ENCODE results near the gene MASP2.
A peak's percentile ranks its signal among the peaks of the same experiment; 100 is the strongest.
"Not testable (repeated sequence)": the region's sequence is repeated elsewhere in the genome, so short reads cannot be mapped to it uniquely, and the experiment has no call there.

MASP2 gene

GRCh38 chr1:11037019-11037739, 9.9 kb downstream of the MASP2 start:
- not testable (repeated sequence) for DNase-seq

- no peak for DNase-seq
Observed at GRCh38 chr1:11031624-11032262, 15.3 kb downstream of the MASP2 start.

DNA sequence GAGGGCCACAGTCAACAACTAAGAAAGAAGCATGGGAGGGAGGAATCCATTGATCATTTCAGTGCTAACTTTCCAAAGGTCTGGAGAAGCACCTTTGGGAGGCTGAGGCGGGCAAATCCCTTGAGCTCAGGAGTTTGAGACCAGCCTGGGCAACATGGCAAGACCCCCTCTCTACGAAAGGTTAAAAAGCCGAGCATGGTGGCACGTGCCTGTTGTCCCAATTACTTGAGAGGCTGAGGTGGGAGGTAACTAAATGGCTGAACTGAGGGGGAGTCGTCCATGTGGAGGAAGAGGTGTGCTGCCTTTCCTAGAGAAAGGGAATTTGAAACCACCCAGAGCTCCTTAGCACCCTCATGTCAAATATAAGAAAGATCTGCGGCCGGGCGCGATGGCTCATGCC, 16.2 kb downstream of the MASP2 start:
- no peak for DNase-seq

DNA sequence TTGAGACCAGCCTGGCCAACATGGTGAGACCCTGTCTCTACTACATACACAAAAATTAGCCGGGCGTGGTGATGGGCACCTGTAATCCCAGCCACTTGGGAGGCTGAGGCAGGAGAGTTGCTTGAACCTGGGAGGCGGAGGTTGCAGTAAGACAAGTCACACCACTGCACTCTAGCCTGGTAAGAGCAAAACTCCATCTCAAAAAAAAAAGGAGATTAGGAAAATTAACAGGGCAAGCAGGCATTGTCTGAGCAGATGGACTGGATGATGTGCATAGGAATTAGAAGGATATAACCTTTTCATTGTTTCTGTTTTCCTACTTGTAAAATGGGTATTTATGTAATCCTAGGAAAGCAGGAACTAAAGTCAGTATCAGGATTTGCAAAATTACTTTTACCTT, 19.0 kb downstream of the MASP2 start:
- DNase-seq, result no peak

- no peak for DNase-seq
Observed at GRCh38 chr1:11027316-11027715, 19.7 kb downstream of the MASP2 start.

GRCh38 chr1:11026903-11027302, 20.1 kb downstream of the MASP2 start:
- DNase-seq, result no peak

DNA sequence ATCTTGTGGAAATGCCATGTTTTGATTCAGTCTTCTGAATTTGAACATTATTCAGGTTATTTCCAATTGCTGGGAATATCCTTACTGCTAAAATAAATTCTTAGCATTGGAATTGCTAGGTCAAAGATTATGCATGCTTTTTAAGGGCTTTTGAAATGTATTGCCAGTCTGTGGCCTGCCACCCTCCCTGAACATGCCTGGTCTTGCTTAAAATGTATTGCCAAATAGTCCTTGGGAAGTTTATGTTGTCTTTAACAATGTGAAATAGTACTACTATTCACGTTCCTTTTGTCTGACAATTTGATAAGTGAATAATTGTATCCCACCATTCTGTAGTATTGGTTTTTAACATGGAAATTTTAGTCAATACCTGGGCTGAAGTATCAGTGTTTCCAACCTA, 21.0 kb downstream of the MASP2 start:
- DNase-seq, result no peak

DNA sequence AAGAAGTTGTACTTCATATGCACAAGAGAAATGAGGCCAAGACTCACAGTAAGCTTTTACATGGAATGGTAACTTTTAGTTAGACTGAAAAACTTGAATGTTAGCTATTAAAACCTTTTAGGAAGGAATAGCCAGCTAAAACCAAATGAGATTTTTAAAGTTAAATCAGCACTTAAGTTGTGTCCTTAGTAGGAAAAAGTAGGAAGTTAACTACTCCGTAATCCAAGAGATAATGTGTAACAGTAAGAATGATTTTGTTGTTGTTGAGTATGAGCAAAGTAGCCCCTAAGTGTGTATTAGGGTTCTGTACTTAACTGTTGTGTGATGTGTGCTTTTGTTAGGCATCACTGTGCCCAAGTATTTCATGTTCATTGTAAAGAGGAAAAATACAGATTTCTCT, 21.4 kb downstream of the MASP2 start:
- no peak for DNase-seq

GRCh38 chr1:11024874-11025203, 22.2 kb downstream of the MASP2 start:
- no peak for DNase-seq

GRCh38 chr1:11024154-11024873, 22.7 kb downstream of the MASP2 start:
- no peak for DNase-seq

GRCh38 chr1:11023201-11023600, 23.8 kb downstream of the MASP2 start:
- DNase-seq, result no peak

- DNase-seq, result no peak
Observed at GRCh38 chr1:11019971-11020370, 27.1 kb downstream of the MASP2 start.

- DNase-seq, result not testable (repeated sequence)
Observed at GRCh38 chr1:11019358-11019757, 27.7 kb downstream of the MASP2 start.

- DNase-seq, result no peak
Observed at GRCh38 chr1:11013160-11013531, 33.9 kb downstream of the MASP2 start.

DNA sequence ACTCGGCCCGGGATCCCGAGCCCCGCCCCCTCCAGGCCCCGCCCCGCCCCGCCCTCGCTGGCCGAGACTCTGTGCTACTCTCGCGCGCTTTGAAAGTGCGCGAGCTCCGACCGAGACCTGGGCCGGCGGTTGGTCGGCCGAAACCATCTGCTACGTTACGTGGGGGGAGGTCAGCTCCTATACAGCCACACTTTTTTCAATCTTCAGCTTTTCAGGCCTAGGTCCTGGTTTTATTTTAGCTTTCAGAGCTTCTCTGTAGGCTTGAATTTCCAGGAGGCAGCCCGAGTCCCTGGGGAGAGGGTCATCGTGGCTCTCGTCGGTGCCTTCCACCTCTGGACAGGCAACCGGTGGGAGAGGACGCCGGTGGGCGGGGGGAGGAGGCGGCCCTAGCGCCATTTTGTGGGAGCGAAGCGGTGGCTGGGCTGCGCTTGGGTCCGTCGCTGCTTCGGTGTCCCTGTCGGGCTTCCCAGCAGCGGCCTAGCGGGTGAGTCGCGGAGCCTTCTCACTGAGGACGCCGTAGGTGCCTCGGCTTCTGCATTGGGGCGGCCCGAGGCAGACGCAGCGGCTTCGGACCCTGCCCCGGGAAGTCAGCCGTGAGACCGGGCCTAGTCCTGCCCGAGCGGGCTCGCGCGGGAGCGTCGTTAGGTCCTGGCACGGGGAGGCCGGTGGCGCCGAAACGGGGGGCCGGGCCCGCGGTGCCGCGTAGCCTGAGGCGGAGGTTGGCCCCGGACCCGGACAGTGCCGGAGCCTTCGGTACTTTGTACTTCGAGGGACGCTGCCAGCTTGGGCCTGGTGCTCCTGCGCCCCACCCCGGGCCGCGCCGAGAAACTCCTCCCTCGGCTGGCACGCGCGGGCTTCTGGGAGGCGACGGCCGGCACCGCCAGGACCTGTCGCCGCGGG, 34.5 kb downstream of the MASP2 start, which contains the start of gene TARDBP:
TSS of gene TARDBP (plus strand) at position 395 of the 900 bp plus-strand sequence. CDS start 1,074 bp downstream, outside the sequence.
- peak; percentile 71 for DNase-seq

DNA sequence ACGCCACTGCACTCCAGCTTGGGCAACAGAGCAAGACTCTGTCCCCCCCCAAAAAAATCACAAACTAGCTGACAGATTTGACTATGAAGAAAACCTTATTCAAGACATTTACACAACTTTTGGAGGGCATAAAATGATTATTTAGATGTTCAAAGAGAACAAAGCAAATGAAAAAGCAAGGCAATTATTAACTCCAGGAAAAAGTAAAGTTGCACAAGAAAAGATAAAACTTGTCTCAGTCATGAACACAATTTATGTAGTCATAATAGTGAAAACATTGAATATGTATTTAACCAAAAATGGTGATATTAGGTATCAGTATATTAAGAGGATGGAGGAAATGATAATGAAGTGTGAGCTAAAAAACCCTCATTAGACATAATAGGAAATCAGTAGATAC, 46.5 kb downstream of the MASP2 start:
- DNase-seq, result no peak

DNA sequence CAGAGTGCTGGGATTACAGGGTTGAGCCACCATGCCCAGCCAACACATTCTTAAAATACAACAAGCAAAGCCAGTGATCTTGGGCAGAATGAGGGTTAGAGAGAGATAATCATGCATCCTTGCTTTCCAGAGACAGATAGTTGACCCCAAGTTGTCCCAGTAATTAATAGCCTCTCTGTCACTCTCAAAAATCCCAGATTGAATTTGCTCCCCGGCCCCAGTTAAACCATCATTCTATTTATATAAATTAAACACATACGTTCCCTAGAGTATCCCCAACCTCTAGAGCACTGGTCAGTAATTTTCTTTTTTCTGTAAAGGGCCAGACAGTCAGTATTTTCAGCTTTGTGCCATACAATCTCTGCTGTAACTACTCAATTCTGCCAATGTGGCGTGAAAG, 50.9 kb downstream of the MASP2 start:
- DNase-seq, result no peak

- no peak for DNase-seq
Observed at GRCh38 chr1:10992864-10993263, 54.2 kb downstream of the MASP2 start.

- DNase-seq, result not testable (repeated sequence)
Observed at GRCh38 chr1:10992004-10992403, 55.0 kb downstream of the MASP2 start.

DNA sequence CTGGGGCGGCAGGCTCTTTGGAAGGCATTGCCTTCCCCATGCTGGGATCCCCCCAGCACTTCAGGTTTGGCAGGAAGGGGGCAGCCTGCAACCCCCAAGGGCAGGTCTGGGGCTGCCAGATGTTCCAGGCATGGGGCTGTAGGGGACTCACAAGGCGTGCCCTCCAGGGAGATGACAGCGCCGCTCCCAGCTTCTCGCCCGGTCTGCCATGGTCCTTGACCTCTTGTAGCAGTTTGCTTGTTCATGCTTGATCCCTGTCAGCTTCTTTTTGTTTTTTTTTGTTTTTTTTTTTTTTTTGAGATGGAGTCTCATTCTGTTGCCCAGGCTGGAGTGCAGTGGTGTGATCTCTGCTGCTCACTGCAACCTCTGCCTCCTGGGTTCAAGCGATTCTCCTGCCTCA, 56.2 kb downstream of the MASP2 start:
- DNase-seq, result no peak

GRCh38 chr1:10989920-10990516, 57.0 kb downstream of the MASP2 start:
- DNase-seq, result peak; percentile 23

DNA sequence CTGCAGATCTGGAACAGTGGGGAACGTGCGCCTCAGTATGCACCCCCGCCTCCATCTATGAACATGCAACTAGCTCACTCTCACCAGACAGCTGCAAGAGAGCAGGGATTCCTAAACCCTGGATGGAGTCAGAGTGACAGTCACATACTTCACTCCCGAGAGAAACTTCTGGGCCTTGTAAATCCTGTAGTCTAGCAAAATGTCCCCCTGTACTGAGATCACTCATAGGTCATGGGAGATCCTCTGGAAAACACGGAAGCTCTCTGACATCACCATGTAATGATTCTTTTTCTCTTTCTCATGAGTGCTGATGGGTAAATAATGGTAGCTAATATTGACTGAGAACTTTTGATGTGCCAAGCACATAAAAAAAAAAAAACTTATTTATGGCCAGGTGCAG, 57.9 kb downstream of the MASP2 start:
- DNase-seq, result no peak
